HepG2 (cell line): ENCODE results near the gene FAM3B. TPM values are rescaled to one million over a fixed set of nuclear protein-coding genes. Genes with fewer than 3 reads are reported as not detected.
A peak's percentile ranks its signal among the peaks of the same experiment; 100 is the strongest.

Experiments
- AHR ChIP-seq: IDR thresholded peaks from 2 replicates; pipeline ENCODE4 v1.6.1; 2018; ENCODE audit warnings: missing genetic modification reagents, missing compliant biosample characterization
- ARHGAP35 ChIP-seq: sonication (generic); formaldehyde crosslinking; IDR thresholded peaks from 2 replicates; pipeline ENCODE4 v1.9.0; 2022; ENCODE audit warnings: mild to moderate bottlenecking, inconsistent platforms, moderate library complexity, missing genetic modification reagents, borderline replicate concordance
- ASH2L ChIP-seq: fragments of 300-600, 200-600 bp; sonication (generic); IDR thresholded peaks from 2 replicates; pipeline ENCODE4 v1.7.0; 2017; ENCODE audit warnings: low read depth, mild to moderate bottlenecking, moderate library complexity, mixed read lengths, low read length; ENCODE audit not compliant: insufficient read length
- CREB1 ChIP-seq, 2 experiments: fragments of 450-650 bp in 1 of 2; IDR thresholded peaks; 2 replicates each; pipeline ENCODE4 v1.6.1; 2016 to 2017; ENCODE audit warnings: control low read depth in 1 of 2, mild to moderate bottlenecking in 1 of 2, missing compliant biosample characterization in 1 of 2, missing genetic modification characterization in 1 of 2
- FOSL1 ChIP-seq: sonication (generic); formaldehyde crosslinking; IDR thresholded peaks from 2 replicates; pipeline ENCODE4 v1.9.0; 2021; ENCODE audit warnings: missing genetic modification reagents, borderline replicate concordance
- HMG20B ChIP-seq: conservative IDR thresholded peaks from 2 replicates; pipeline ENCODE4 v1.6.1; 2016; ENCODE audit warnings: missing genetic modification reagents, missing compliant biosample characterization
- KLF16 ChIP-seq, 2 experiments: sonication (generic) in 1 of 2; formaldehyde crosslinking in 1 of 2; IDR thresholded peaks; 2 replicates each; pipeline versions ENCODE4 v1.6.1 to v1.8.0; 2016 to 2023; ENCODE audit warnings: missing genetic modification reagents in 2 of 2, missing compliant biosample characterization in 1 of 2
- NR2F1 ChIP-seq, 2 experiments: fragments of 450-650 bp in 1 of 2; formaldehyde crosslinking in 1 of 2; IDR thresholded peaks; 2 replicates each; pipeline versions ENCODE4 v1.5.0 to v1.6.1; 2016 to 2020; ENCODE audit warnings: mild to moderate bottlenecking in 1 of 2, missing compliant biosample characterization in 1 of 2, missing genetic modification reagents in 1 of 2, moderate library complexity in 1 of 2
- PITX1 ChIP-seq: sonication (generic); formaldehyde crosslinking; IDR thresholded peaks from 2 replicates; pipeline ENCODE4 v1.5.1; 2020; ENCODE audit warnings: mild to moderate bottlenecking, missing genetic modification reagents
- POGZ ChIP-seq: sonication (generic); formaldehyde crosslinking; IDR thresholded peaks from 2 replicates; pipeline ENCODE4 v1.4.0; 2020; ENCODE audit warnings: mild to moderate bottlenecking, missing genetic modification reagents
- RARG ChIP-seq: sonication (generic); formaldehyde crosslinking; IDR thresholded peaks from 2 replicates; pipeline ENCODE4 v1.4.0; 2020; ENCODE audit warnings: low read depth, mild to moderate bottlenecking, missing genetic modification reagents
- RELA ChIP-seq: sonication (generic); formaldehyde crosslinking; IDR thresholded peaks from 2 replicates; pipeline ENCODE4 v1.4.0; 2020; ENCODE audit warnings: missing genetic modification reagents
- SAFB2 ChIP-seq: sonication (generic); formaldehyde crosslinking; IDR thresholded peaks from 2 replicates; pipeline ENCODE4 v1.5.1; 2020; ENCODE audit warnings: missing genetic modification reagents, low read depth, mild to moderate bottlenecking, borderline replicate concordance
- SNRNP70 ChIP-seq: fragments of 200-400 bp; formaldehyde crosslinking; IDR thresholded peaks from 2 replicates; pipeline ENCODE4 v1.6.1; 2017; ENCODE audit warnings: mild to moderate bottlenecking, low read depth, low read length, moderate library complexity
- TBX3 ChIP-seq: fragments of 450-650 bp; IDR thresholded peaks from 2 replicates; pipeline ENCODE4 v1.6.1; 2017; ENCODE audit warnings: antibody characterized with exemption, mild to moderate bottlenecking, inconsistent platforms, borderline replicate concordance
- WIZ ChIP-seq: sonication (generic); formaldehyde crosslinking; IDR thresholded peaks from 2 replicates; pipeline ENCODE4 v1.5.1; 2020; ENCODE audit warnings: mild to moderate bottlenecking, missing genetic modification reagents
- ZNF292 ChIP-seq: sonication (generic); formaldehyde crosslinking; IDR thresholded peaks from 2 replicates; pipeline ENCODE4 v1.8.1; 2022; ENCODE audit warnings: mild to moderate bottlenecking, low read depth, missing genetic modification reagents, borderline replicate concordance
- ZNF296 ChIP-seq: sonication (generic); formaldehyde crosslinking; conservative IDR thresholded peaks from 2 replicates; pipeline ENCODE4 v1.5.0; 2020; ENCODE audit warnings: mild to moderate bottlenecking, missing genetic modification reagents
- ZNF326 ChIP-seq: sonication (generic); formaldehyde crosslinking; IDR thresholded peaks from 2 replicates; pipeline ENCODE4 v1.4.0; 2020; ENCODE audit warnings: missing genetic modification reagents, borderline replicate concordance
- ZNF431 ChIP-seq: sonication (generic); formaldehyde crosslinking; IDR thresholded peaks from 2 replicates; pipeline ENCODE4 v1.9.0; 2022; ENCODE audit warnings: missing genetic modification reagents, low read depth, mild to moderate bottlenecking, borderline replicate concordance
- ZNF703 ChIP-seq: sonication (generic); formaldehyde crosslinking; IDR thresholded peaks from 2 replicates; pipeline ENCODE4 v1.5.1; 2020; ENCODE audit warnings: missing genetic modification reagents, mild to moderate bottlenecking, moderate library complexity, borderline replicate concordance
- ZSCAN20 ChIP-seq: sonication (generic); formaldehyde crosslinking; IDR thresholded peaks from 2 replicates; pipeline ENCODE4 v1.4.0; 2020; ENCODE audit warnings: missing genetic modification reagents, mild to moderate bottlenecking, borderline replicate concordance
- polyA plus RNA-seq, 8 experiments: library from polyadenylated mRNA; depleted of rRNA in 3 of 8; stranded (reverse) in 7 of 8; unstranded in 1 of 8; fragments of >200 nt; fragmentation: Illumina TruSeq in 4 of 8; extraction: Trizol in 4 of 8; gene quantifications; 2 replicates each; pipeline versions ENCODE4 v1.2.1 to v1.2.3, GENCODE V29; 2011 to 2016; ENCODE audit warnings: low read depth in 4 of 8, missing spikeins in 1 of 8, mixed read lengths in 1 of 8; ENCODE audit not compliant: insufficient read depth in 1 of 8
- total RNA-seq, 5 experiments: library from RNA; depleted of rRNA; stranded (reverse); fragments of >200 nt; fragmentation: Illumina TruSeq; extraction: Trizol; gene quantifications; 2 replicates each; pipeline ENCODE4 v1.2.3, GENCODE V29; 2016; ENCODE audit warnings: low read depth in 1 of 5
- TF ChIP-seq, protein P1 (sequence below): sonication (generic); formaldehyde crosslinking; IDR thresholded peaks from 2 replicates; pipeline ENCODE4 v1.8.1; 2023; ENCODE audit warnings: mild to moderate bottlenecking, moderate library complexity, missing genetic modification reagents
- TF ChIP-seq, protein P2 (sequence below): sonication (generic); formaldehyde crosslinking; IDR thresholded peaks from 2 replicates; pipeline ENCODE4 v1.4.0; 2020; ENCODE audit warnings: mild to moderate bottlenecking, low read depth, missing genetic modification reagents
- TF ChIP-seq, protein P3 (sequence below): IDR thresholded peaks from 2 replicates; pipeline ENCODE4 v1.6.1; 2016; ENCODE audit warnings: missing compliant biosample characterization, missing genetic modification reagents, borderline replicate concordance

FAM3B gene
- total and polyA plus RNA-seq, 2 of the 13 experiments (the other 11 are each of a cell fraction or from before 2014, with no cell fraction given), result 46.5 to 62.0 TPM

DNA sequence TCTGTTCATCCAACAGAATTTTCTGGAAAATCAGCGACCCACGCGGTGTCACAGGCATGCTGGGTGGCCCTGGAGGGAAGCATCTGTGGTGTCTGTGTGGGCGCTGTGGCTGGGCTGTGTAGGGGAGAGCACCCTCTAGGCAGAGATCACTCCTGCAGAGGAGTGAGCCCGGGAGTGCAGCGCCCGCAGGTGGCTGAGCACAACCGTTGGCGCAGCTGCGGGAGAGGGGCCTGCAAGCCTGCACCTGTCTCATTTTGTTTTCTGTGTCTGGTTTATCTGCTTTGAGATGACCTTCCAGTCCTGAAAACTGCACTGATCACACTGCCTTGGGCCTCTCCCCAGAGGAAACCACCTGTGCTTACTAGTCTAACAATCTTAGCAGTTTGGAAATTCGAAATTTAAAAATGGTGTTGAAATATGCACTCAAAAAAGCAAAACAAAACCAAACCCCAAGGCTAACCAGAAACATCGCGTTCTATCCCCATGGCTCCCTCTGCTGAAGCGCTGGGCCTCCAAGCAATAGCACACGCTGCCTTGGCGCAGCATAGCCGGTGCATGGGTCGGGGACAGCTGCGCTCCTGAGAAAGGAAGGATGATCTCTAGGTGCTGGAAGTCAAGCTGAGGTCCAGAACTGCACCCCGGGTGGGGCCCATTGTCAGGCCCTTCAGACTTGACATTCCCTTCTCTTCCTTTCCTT is 4.8 kb downstream of the FAM3B start (continued):
- TF ChIP-seq FOSL1 (no peak), HMG20B (CRISPR knock-in tag) (no peak), ZNF703 (CRISPR knock-in tag) (no peak), ZNF431 (no peak), CREB1 (IDR thresholded peaks at IDR 0.05) (no peak), CREB1 (CRISPR knock-in tag; IDR thresholded peaks at IDR 0.05) (no peak), ZNF326 (CRISPR knock-in tag) (no peak), RARG (no peak), ASH2L (no peak), SNRNP70 (no peak), POGZ (no peak), WIZ (CRISPR knock-in tag) (no peak), PITX1 (peak; percentile 41; the same call in 1 of the 2 replicates), ZNF296 (CRISPR knock-in tag) (no peak), KLF16 (CRISPR knock-in tag; IDR thresholded peaks at IDR 0.05) (no peak), AHR (CRISPR knock-in tag) (no peak), SAFB2 (CRISPR knock-in tag) (no peak), NR2F1 (CRISPR knock-in tag; IDR thresholded peaks at IDR 0.05) (no peak), RELA (no peak), ARHGAP35 (CRISPR knock-in tag) (no peak), ZNF292 (CRISPR knock-in tag) (peak; percentile 86), ZSCAN20 (no peak), TBX3 (no peak)
- TF ChIP-seq, protein P1, sequence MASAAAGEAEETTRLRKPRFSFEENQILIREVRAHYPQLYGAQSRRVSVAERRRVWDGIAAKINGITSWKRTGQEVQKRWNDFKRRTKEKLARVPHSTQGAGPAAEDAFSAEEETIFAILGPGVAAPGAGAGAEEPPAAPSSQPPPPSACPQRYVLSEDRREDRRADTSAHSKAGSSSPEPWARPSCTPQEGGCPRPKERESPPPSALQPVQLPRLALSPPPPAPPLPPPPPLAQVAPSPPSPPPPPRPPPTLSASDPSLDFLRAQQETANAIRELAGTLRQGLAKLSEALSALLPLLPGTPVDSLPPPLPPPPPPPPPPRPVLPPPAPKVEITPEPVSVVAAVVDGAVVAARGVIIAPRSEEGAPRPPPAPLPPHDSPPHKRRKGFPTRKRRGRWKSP, result no peak; the same call in 1 of the 2 replicates
- TF ChIP-seq, protein P2, sequence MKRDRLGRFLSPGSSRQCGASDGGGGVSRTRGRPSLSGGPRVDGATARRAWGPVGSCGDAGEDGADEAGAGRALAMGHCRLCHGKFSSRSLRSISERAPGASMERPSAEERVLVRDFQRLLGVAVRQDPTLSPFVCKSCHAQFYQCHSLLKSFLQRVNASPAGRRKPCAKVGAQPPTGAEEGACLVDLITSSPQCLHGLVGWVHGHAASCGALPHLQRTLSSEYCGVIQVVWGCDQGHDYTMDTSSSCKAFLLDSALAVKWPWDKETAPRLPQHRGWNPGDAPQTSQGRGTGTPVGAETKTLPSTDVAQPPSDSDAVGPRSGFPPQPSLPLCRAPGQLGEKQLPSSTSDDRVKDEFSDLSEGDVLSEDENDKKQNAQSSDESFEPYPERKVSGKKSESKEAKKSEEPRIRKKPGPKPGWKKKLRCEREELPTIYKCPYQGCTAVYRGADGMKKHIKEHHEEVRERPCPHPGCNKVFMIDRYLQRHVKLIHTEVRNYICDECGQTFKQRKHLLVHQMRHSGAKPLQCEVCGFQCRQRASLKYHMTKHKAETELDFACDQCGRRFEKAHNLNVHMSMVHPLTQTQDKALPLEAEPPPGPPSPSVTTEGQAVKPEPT (CRISPR knock-in tag), result no peak
- TF ChIP-seq, protein P3, sequence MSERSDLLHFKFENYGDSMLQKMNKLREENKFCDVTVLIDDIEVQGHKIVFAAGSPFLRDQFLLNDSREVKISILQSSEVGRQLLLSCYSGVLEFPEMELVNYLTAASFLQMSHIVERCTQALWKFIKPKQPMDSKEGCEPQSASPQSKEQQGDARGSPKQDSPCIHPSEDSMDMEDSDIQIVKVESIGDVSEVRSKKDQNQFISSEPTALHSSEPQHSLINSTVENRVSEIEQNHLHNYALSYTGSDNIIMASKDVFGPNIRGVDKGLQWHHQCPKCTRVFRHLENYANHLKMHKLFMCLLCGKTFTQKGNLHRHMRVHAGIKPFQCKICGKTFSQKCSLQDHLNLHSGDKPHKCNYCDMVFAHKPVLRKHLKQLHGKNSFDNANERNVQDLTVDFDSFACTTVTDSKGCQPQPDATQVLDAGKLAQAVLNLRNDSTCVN, result no peak
